Measurements from ENCODE around the gene RGPD8.
"Not testable (repeated sequence)": the region's sequence is repeated elsewhere in the genome, so short reads cannot be mapped to it uniquely, and the experiment has no call there.

The RGPD8 gene

GRCh38 chr2:112434890-112435715, 1.7 kb upstream of the RGPD8 start:
- not testable (repeated sequence) for DNase-seq

DNA sequence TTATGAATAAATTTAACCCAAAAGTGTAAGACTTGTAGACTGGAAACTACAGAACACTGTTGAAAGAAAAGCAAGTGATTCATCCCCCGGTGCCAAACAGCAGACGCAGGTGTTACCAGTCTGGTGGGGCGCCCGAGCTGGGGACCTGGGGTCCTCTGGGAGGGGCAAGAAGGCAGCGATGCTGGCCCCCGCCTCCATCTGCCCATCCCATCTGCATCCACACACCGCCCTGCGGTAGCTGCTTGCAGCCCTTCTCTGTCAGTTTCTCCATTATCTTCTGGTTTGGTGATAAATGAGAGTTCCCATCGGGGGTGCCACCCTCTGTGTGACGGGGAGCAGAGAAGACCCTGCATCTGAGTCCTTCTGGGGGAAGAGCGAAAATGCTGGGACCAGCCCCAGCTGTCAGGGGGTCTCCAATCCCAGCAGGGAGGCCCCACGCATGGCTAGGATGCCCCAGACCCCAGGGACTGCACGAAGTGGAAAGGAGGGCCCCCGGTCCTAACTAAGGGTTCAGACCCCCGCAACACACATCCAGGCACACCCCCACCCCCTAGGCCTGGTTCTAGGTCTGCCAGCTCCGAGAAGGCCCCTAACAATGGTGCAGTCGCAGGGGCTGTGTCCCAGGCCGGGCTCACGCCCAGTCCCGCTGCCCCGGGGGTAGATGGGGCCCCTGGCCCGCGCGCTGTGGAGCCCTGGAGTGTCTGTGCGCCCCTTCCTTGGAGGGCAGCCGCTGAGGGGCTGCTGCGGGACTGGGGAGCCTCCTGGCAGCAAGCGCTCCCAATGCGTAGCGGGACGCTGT, 686 bp upstream of the RGPD8 start:
- no peak for DNase-seq

GRCh38 chr2:112432735-112433479, 538 bp downstream of the RGPD8 start:
- DNase-seq, result not testable (repeated sequence)

GRCh38 chr2:112432390-112432734, 1.1 kb downstream of the RGPD8 start:
- not testable (repeated sequence) for DNase-seq

- DNase-seq, result not testable (repeated sequence)
These were observed 1.7 kb downstream of the RGPD8 start for GRCh38 chr2:112431587-112432295.

- DNase-seq, result not testable (repeated sequence)
These were observed 8.9 kb downstream of the RGPD8 start for GRCh38 chr2:112424553-112424952.

GRCh38 chr2:112416860-112417259, 16.6 kb downstream of the RGPD8 start:
- not testable (repeated sequence) for DNase-seq

DNA sequence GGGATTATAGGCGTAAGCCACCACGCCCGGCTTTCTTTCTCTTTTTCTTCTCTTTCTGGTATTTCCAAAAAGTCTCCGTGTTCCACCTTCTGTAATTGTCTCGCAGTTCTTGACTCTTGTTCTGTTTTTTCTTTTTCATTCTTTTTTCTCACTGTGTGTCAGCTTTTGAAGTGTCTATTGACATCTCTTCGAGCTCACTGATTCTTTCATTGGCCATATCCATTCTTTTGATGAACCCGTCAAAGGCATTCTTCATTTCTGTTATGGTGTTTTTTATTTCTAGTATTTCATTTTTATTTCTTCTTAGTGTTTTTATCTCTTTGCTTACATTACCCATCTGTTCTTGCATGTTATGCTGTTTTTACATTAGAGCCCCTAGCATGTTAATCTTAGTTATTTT, 73.4 kb downstream of the RGPD8 start:
- not testable (repeated sequence) for DNase-seq

- not testable (repeated sequence) for DNase-seq
These were observed 79.1 kb downstream of the RGPD8 start for GRCh38 chr2:112354335-112354734.

DNA sequence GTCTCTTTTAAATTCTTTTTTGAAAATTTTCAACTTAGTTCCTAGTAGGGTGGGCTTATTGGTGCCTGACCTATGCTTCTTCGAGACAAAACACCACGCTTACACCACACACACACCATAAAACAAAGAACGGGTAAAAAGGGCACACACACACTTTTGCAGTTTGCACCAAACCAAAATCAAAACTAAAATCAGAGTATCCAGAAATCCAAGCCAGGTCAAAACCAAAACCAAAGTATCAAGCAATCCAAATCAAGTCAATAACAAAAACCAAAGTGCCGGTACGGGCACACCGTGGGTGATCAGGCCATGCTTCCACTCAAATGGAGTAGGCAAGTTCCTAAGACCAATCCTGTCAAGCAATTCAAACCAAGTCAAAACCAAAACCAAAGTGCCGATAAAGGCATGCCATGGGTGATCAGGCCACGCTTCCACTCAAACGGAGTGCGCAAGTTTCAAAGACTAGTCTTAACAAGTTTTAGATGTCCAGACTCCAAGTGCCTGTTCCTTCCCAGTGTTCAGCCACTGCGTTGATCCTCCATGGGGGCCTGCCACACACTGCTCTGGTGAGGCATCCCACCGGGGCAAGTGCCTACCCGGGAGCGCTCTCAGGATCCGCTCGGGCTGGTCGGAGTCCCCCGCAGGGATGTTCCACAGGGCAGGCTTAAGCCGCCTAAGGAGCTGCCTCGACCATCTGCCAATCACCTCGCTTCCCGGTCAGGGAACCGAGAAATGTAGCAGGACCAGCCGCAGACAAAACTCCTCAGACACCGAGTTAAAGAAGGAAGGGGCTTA, 80.4 kb downstream of the RGPD8 start:
- DNase-seq, result not testable (repeated sequence)

GRCh38 chr2:112352292-112352691, 81.2 kb downstream of the RGPD8 start:
- DNase-seq, result not testable (repeated sequence)

- DNase-seq, result no peak
These were observed 88.1 kb downstream of the RGPD8 start for GRCh38 chr2:112345030-112346027.

DNA sequence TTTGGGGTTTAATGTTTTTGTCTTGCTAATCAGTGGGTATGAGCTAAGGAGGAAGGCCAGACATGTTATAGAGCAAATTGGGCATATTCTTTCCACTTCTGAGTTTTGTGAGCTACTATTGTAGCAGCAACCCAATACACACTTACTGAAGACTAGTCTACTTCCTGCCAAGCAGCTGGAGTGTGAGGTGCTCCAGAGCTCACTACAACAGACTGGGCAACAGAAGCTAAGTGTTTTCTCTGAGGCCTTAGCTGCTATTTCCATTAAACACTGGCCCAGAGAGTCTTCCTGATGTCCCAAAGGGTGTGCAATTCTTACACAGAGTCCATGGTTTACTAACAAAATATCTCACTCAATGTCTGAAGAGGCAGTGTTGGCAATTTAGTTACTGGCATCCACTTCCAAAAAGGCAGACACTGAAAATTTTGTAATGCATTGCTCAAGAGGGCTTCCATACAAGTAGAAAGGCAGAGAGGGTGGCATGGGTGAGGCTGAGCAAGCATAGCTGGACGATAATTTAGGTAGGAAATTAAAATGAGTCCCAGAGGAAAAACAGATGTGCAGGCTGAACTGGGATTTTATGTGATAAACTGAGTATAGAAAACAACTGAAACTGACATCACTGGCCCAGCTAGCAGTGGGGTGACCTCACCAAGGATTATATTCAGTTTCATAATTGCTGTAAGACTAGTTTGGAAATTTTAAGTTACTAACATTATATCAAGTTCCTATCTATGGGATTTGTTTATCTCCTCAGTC, 89.4 kb downstream of the RGPD8 start:
- DNase-seq, result no peak

GRCh38 chr2:112342067-112342550, 91.3 kb downstream of the RGPD8 start:
- DNase-seq, result no peak

- DNase-seq, result no peak
These were observed 92.8 kb downstream of the RGPD8 start for GRCh38 chr2:112340475-112341267.

DNA sequence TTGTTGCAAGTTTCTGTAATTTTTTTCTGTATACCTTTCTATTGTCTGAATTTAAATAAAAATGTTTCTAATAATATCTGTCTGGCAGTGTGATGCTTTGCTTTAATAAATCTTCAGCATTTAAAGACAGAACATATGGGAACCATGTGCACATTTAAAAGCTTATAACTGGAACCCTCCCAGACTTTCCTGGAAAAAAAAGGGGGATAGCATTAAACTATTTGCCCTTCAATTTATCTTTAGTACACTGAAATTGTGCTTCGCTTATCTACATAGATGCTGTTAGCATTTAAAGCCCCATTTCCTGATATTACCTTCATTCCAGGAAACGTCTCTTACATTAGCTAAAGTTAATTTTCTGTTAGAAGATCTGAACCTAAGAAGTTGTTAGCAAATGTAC, 93.5 kb downstream of the RGPD8 start:
- no peak for DNase-seq

- no peak for DNase-seq
These were observed 97.8 kb downstream of the RGPD8 start for GRCh38 chr2:112335600-112335999.

DNA sequence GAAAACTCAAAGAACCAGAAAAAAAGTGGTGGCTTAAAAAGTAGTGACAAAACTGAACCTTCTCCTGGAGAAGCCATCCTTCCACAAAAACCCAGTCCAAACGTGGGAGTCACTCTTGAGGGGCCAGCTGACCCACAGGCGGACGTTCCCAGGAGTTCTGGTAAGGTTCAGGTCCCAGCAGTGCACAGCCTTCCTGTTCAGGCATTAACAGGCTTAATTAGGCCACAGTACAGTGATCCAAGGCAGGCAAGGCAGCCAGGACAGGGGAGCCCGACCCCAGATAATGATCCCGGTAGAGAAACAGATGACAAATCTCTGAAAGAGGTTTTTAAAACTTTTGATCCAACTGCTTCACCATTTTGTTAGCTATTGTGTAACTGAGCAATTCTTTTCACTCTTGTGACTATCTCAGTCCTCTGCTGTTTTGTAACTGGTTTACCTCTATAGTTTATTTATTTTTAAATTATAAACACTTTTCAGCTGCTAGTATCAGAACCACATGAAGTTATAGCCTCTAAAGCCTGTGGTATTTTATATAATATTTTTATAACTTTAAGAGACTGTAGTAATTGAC, 101.2 kb downstream of the RGPD8 start:
- no peak for DNase-seq

All from NCI-H345 (cell line).